ENCODE results near the gene RBM38. TPM values are rescaled to one million over a fixed set of nuclear protein-coding genes. Genes with fewer than 3 reads are reported as not detected.
A peak's percentile ranks its signal among the peaks of the same experiment; 100 is the strongest.

RBM38 gene
- total and polyA plus RNA-seq, 9 of the 15 experiments (the other 6 are each of a cell fraction or from before 2014, with no cell fraction given) = 0.28 to 82.4 (median 33.2) TPM

- ATAC-seq (no peak), FAIRE-seq (no peak), DNase-seq (ENCODE audit: extremely low read depth in 1 of 4, low spot score in 3 of 4) (no peak)
- no peaks in the 10 kb centered on the region for H3K9me3 ChIP-seq (replicated peaks; ENCODE audit: control insufficient read depth, insufficient read depth, low read depth, low read length)
- no peak overlapping the region for H2AFZ ChIP-seq (ENCODE audit: low read depth, low read length)
- no peaks in the 10 kb centered on the region for H3K27me3 ChIP-seq (ENCODE audit: control insufficient read depth in 2 of 2, insufficient read depth in 2 of 2, low read length in 2 of 2)
- peaks cover 0 to 3% of the 10 kb centered on the region in 2 experiments; a peak in 2 of 5 replicates for H3K4me1 ChIP-seq (replicated peaks in 1 of 2; ENCODE audit: control insufficient read depth in 2 of 2, insufficient read depth in 2 of 2, low read length in 2 of 2)
- BruUV-seq (replicated peaks) = no TSS peak
- in situ Hi-C loops (cut with MboI) = loop anchor here (25.0 kb wide), 1 partner anchor 837 kb away; no protein-coding TSS in a partner anchor
- no peak overlapping the region for H3K4me2 ChIP-seq (ENCODE audit: insufficient read depth, low read length)
- no peak overlapping the region for H3K27ac ChIP-seq (ENCODE audit: extremely low read depth, low read depth, low read length)
- intact Hi-C loops (cut with micrococcal nuclease) = no loop called here
- WGBS (ENCODE audit: insufficient coverage, low coverage, missing lambda C conversion rate) = 91% methylated on average over 13 of the region's 14 CpGs
- H3K9me1 ChIP-seq (ENCODE audit: control insufficient read depth, insufficient read depth, low read length) = no peaks in the 10 kb centered on the region
- H3K36me3 ChIP-seq (ENCODE audit: control insufficient read depth, insufficient read depth, low read length) = peaks cover 95% of the 10 kb centered on the region
- TF ChIP-seq RAD51 (IDR thresholded peaks at IDR 0.05; ENCODE audit: borderline replicate concordance, low read depth) (no peak), ZNF197 (CRISPR knock-in tag; IDR thresholded peaks at IDR 0.05; ENCODE audit: low read depth) (no peak), SPI1 (IDR thresholded peaks at IDR 0.05; ENCODE audit: borderline replicate concordance, low read depth, low read length) (peak; percentile 68; the same call in 1 of the 2 replicates), ZNF584 (CRISPR knock-in tag; IDR thresholded peaks at IDR 0.05; ENCODE audit: low read depth) (no peak), CSDE1 (IDR thresholded peaks at IDR 0.05) (no peak)
- no peaks in the 10 kb centered on the region; the same call in 2 of the 3 replicates for H3K79me2 ChIP-seq (ENCODE audit: control insufficient read depth, insufficient read depth, low read length)
- H3K9ac ChIP-seq (ENCODE audit: insufficient read depth in 1 of 2, low read depth in 2 of 2, low read length in 2 of 2) = no peak overlapping the region
- POLR2A ChIA-PET = interaction anchor here (0.6 to 2.8 kb wide), 8 partner anchors 8 to 127 kb away, joined by 3 to 16 read pairs (median 3); no protein-coding TSS in a partner anchor
- no peak overlapping the region for H3K4me3 ChIP-seq
- CTCF ChIA-PET (ENCODE audit: low intra/inter-chr PET ratio) = no interaction called here
- peaks cover 9% of the 10 kb centered on the region; the same call in 1 of the 2 replicates for H4K20me1 ChIP-seq (replicated peaks; ENCODE audit: control insufficient read depth, insufficient read depth, low read length)
Observed at GRCh38 chr20:57374931-57375651, 16.1 kb upstream of the RBM38 start.
